K562 (cell line): ENCODE data around the gene GALNS.

Source experiments
- ESRRA ChIP-seq: fragments of 450-650 bp; IDR thresholded peaks from 2 replicates; pipeline ENCODE4 v1.6.1; 2014; ENCODE audit warnings: low read depth, mild to moderate bottlenecking, moderate library complexity, borderline replicate concordance
- POLR2A ChIP-seq: fragments of 450-650 bp; conservative IDR thresholded peaks from 2 replicates; pipeline ENCODE4 v1.6.1; 2016

DNA sequence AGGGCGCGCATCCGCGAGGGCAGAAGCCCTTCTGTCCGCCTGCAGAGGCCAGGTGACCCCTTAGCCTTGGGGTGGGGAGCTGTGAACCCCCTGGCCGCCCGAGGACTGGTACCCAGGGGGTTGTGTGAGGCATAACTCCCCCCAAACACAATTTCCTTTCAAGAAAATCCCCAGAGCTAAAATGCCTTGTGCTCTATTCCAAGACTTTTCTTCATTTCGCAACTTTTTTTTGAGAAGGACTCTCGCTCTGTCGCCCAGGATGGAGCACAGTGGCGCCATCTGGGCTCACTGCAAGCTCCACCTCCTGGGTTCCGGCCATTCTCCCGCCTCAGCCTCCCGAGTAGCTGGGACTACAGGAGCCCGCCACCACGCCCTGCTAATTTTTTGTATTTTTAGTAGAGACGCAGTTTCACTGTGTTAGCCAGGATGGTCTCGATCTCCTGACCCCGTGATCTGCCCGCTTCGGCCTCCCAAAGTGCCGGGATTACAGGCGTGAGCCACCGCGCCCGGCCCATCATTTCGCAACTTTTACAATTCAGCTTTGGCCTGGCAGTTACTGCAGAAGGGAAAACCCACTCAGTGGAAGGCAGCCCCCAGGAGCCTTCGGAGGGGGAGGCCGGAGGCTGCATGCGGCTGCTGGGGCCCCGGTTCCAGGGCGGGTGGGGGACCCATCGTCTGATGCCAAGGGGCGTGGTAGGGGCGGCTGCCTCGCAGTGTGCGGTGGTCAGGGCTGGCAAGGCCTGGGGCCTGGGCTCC is 44.1 kb downstream of the GALNS start:
- TF ChIP-seq ESRRA, result no peak; the same call in 1 of the 2 replicates
- TF ChIP-seq POLR2A, result no peak; the same call in none of the 2 replicates
